Measurements from ENCODE around the gene CHCT1.

Gene CHCT1

DNA sequence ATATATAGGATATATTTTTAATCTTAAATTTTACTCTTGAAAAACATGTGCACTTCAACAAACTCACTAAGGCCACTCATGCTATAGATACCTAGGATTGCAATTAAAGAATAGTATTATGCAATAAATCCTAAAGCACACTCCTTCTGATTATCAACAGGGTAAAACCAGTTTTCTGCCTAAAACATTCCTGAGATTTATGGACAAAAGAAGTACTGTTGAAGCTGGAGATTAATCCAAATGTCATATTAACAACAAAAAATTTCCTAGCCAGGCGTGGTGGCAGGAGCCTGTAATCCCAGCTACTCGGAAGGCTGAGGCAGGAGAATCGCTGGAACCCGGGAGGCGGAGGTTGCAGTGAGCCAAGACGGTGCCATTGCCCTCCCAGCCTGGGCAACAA is 21.4 kb downstream of the CHCT1 start:
- DNase-seq, result no peak

DNA sequence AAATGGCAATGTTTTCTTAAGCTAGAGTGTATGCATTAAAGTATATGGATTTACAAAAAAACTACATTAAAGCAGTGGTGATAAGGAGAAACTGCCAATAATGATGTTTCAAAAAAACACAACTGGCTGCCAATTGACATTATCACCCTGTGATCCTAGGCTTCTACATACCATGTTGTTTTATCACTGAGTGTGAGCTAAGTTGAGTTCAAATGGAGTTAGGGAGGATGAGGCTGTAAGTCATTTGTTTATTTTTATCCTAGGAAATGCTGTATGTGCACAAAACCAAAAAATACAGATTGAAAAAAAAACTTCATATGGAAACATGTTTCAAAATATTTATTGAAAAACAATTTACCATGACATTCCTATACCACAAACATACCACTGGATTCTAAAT is 22.9 kb downstream of the CHCT1 start:
- DNase-seq, result no peak

DNA sequence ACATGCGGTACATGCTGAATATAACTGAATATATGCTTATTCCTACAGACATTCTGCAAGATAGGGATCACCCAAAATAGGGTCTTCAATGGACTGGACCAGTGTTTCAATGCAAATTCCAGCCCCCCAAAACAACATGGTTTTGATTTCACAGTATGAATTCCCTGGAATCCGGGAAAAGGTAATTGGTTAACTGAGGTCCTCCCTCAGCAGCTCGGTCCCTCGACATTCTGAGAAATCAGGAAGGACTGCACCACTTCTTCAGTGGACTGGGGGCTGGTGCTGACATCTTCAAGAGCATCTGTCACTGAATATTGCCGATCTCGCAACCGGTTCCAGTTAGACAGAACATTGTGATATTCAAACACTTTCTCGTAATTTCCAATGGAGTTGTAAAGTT is 25.1 kb downstream of the CHCT1 start:
- no peak for DNase-seq

DNA sequence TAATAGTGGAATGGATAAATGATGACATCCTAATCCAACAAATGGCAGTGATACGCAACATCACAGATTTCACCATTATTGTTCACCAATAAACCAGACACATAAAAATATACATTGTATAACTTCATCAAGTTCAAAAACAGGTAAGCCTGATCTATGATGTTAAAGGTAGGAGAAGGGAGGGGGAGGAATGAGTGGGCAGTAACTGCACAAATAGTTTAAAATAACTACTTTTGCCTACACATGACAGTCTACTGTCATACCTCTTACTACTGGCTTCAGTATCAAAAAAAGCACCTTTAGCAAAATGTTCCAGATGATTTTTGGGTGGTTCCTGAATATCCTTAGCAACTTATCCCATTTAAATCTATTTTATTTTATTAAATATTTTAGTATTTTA is 28.8 kb downstream of the CHCT1 start:
- DNase-seq, result no peak

DNA sequence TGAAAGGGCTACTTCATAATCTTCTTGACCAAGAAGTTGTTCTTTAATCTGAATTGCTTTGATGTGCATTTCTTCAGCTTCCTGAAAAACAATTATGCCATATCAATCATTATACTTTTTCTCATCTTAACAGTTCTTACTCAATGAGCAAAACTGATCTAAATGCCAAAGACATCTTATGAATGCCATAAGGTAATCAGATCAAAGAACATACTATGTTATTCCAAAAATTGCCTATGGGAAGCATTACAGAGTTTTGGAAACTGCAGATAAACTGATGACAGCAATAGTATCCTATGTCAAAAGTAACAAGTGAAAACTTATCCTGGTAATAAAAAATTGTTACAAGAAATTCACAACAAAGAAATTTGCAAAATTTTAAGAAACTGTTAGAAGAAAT is 29.7 kb downstream of the CHCT1 start:
- DNase-seq, result no peak

DNA sequence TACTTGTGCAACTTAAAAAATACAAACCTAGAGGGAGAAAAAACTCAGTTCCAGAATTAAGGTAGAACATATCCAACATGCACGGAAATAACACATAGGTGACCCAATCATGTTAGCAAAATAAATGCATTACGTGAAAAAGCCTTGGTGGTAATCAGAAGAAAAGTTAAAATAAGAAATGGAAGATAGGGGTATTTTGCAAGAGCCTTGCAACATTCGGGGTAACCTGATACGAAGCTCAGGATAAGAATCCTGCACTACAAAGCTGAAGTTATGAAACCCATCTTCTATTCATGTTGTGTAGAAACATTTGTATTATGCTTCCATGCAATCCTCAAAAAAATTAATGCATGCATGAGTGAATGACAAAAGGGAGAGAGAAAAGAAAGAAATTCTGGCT is 33.1 kb downstream of the CHCT1 start:
- no peak for DNase-seq

DNA sequence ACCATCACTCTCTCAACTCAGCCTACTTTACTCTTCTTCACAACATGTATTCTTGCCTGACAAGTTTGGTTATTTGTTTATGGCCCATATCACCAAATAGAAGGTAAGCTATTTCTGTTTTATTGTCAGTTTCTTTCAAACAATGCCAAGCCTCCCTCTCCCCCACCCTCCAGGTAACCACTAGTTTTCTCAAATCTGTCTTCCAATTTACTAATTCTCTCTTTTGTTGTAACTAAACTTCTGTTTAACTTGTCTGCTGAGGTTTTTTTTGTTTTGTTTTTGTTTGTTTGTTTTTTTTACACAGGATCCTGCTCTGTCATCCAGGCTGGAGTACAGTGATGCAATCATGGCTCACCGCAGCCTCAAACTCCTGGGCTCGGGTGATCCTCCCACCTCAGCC is 34.9 kb downstream of the CHCT1 start:
- no peak for DNase-seq

DNA sequence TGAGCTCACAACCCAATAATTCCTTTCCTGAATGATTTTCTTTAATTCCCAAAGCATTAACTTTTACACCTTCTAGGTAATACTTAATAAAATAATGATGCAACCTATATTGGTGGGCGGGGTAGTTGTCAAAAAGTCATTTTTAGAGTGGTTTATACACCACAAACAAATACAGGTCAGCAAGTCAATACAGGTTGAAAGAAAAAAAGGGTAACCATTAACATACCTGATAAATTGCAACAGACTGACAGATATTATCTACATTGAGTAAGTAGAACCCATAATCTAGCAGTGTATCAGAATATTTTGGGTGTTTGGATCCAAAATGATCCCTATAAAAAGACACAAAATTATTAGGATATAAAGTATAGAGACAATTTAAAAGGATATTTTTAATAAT is 39.3 kb downstream of the CHCT1 start:
- no peak for DNase-seq

DNA sequence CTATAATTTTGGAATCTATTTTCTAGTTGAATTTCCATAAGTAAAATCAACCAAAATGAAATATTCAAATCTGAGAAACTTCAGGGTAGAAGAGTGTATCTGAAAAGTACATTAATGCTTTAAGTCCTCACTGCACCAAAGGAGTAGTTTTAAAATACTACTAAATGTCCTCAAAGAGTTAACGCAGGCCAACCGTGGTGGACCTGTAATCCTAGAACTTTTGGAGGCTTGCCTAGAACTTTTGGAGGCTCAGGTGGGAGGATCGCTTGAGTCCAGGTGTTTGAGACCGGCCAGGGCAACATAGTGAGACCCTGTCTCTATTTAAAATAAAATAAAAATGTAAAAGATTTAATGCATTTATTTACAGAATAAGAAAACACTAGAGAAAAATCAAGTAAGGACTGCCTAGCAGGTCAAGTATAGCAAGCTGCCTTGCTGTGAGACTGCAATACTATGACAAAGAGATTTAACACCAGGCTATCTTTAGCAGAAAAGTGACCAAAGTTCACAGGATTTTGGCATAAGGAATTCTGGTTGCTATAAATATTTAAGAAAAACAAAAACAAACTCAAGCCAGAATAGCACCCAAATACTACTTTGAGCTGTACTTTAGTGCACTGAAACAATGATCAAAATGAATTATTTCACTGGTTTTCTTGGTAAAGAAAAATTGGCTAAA is 41.0 kb downstream of the CHCT1 start:
- DNase-seq, result no peak

DNA sequence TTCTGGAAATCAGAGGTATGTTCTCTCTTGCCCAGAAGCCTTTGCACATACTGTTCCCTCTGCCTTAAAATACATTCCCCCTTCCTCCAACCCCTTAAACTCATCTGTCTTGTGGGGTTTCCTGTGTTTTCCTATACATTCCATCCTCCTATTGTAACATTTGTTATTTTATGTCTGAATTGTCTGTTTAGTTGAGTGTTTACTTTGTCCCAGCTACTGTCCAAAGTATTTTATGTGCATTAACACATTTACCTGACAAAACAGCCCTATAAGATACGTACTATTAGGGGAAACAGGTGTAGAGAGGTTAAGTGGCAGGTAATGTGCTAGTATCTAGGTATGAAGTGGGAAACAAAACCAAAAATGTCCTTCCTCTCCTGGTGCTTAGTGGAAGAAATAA is 42.1 kb downstream of the CHCT1 start:
- no peak for DNase-seq

DNA sequence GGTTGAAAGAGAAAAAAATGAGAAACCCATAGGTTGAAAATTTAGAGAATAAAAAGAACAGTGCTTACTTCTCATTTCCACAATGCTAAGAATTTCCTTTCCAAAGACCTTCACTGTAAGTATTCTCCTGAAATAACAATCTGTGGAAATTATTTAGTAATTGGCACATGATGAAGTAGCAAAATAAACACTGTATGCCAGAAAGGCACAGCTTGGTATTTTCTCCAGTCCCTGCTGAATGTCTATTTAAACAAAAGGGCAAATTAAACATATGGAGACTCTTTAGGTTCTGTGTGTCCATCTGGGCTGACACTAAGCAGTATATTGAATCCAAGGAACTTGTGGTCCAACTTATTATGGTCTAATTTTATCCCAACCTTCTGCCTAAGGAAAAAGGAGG is 46.1 kb downstream of the CHCT1 start:
- no peak for DNase-seq

DNA sequence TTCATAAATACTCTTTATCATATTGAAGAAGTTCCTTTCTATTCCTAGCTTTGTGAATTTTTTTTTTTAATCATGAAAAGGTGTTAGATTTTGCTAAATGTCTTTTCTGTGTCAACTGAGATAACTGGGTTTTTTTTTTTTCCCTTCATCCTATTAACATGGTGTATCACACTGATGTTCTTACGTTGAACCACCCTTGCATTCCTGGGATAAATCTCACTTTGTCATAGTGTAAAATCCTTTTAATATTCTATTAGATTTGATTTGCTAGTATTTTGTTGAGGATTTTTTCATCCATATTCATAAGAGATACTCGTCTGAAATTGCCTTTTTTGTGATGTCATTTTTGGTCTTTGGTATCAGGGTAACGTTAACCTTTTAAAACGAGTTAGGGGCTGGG is 49.2 kb downstream of the CHCT1 start:
- no peak for DNase-seq

DNA sequence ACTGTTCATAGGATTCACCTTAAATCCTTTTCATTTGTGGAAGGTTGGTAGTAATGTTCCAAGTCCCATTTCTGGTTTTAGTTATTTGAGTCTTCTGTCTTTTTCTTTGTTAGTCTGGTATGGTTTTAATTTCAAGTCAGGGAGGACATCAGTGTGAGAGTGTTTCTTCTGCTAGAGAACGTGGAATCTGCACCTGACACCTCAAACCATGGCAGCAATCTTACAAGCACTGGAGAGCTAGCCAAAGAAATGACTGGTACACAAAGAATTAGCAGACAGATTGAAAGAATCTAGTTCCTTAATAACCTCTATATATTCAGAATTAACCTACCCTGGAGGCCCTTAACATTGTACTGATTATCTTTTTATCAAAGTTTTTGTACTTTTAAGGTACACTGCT is 50.2 kb downstream of the CHCT1 start:
- DNase-seq, result no peak

DNA sequence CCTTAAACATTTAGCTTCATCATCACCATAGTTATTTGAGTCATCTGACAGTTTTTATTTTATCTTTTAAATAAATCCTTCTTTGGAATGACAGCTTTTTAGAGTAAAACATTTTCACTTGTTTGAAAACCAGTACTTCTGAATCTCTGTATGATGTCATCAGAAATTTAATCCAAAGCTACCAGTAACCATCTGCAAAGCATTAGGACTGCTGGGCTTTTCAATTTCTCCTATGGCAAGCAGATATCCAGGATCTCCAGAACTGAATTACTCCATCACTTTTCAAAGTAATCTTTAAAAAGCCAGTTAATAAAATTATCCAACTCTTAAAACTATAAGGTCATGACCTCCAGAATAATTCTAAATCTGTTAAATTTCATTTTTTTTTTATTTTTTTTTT is 51.5 kb downstream of the CHCT1 start:
- DNase-seq, result no peak
